Immature natural killer cell (primary cell): ENCODE results near the gene TSTD2. TPM values are rescaled to one million over a fixed set of nuclear protein-coding genes. Genes with fewer than 3 reads are reported as not detected.

Experiments
- polyA plus RNA-seq, 3 donors: library from polyadenylated mRNA; unstranded; fragments of 300-500 nt; fragmentation: Illumina TruSeq; gene quantifications; one replicate each; pipeline ENCODE4 v1.2.3, GENCODE V29; 2021

TSTD2 gene
- polyA plus RNA-seq, 3 donors from 2014 or later: 9.8 to 10.5 (median 10.0) TPM

Other genes starting within 250 kb of the TSTD2 start
- gene TDRD7, start 221.3 kb downstream of the TSTD2 start, polyA plus RNA-seq: 1 to 10 TPM; 6.9 to 9.4 (median 8.4) TPM
- 1 to 10 TPM; 1.7 to 4.8 (median 3.7) TPM for gene TMOD1, start 131.7 kb downstream of the TSTD2 start, polyA plus RNA-seq
- gene NCBP1, start 453 bp upstream of the TSTD2 start, polyA plus RNA-seq: 10 to 100 TPM; 11.0 to 15.8 (median 12.8) TPM
- gene XPA, start 64.0 kb upstream of the TSTD2 start, polyA plus RNA-seq: 10 to 100 TPM; 32.2 to 36.5 (median 32.5) TPM
- gene FOXE1, start 219.9 kb upstream of the TSTD2 start, polyA plus RNA-seq: not detected